GM12801 (cell line): ENCODE results near the gene IP6K3.

Experiments used
- TF ChIP-seq, protein P1 (sequence below): IDR thresholded peaks from one replicate; pipeline ENCODE4 v1.5.1; 2011; ENCODE audit warnings: control low read depth; ENCODE audit not compliant: insufficient read length; ENCODE audit errors: extremely low read depth

Gene IP6K3

GRCh38 chr6:33704215-33705066 is 42.3 kb downstream of the IP6K3 start:
- TF ChIP-seq, protein P1, sequence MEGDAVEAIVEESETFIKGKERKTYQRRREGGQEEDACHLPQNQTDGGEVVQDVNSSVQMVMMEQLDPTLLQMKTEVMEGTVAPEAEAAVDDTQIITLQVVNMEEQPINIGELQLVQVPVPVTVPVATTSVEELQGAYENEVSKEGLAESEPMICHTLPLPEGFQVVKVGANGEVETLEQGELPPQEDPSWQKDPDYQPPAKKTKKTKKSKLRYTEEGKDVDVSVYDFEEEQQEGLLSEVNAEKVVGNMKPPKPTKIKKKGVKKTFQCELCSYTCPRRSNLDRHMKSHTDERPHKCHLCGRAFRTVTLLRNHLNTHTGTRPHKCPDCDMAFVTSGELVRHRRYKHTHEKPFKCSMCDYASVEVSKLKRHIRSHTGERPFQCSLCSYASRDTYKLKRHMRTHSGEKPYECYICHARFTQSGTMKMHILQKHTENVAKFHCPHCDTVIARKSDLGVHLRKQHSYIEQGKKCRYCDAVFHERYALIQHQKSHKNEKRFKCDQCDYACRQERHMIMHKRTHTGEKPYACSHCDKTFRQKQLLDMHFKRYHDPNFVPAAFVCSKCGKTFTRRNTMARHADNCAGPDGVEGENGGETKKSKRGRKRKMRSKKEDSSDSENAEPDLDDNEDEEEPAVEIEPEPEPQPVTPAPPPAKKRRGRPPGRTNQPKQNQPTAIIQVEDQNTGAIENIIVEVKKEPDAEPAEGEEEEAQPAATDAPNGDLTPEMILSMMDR: no peak

GRCh38 chr6:33702345-33702977 is 44.2 kb downstream of the IP6K3 start:
- TF ChIP-seq, protein P1: no peak

- TF ChIP-seq, protein P1: no peak
Observed at GRCh38 chr6:33700391-33701050, 46.2 kb downstream of the IP6K3 start.

GRCh38 chr6:33699739-33700138 is 47.0 kb downstream of the IP6K3 start:
- TF ChIP-seq, protein P1: no peak

GRCh38 chr6:33699131-33699530 is 47.6 kb downstream of the IP6K3 start:
- TF ChIP-seq, protein P1: no peak

GRCh38 chr6:33698494-33698893 is 48.2 kb downstream of the IP6K3 start:
- TF ChIP-seq, protein P1: no peak

DNA sequence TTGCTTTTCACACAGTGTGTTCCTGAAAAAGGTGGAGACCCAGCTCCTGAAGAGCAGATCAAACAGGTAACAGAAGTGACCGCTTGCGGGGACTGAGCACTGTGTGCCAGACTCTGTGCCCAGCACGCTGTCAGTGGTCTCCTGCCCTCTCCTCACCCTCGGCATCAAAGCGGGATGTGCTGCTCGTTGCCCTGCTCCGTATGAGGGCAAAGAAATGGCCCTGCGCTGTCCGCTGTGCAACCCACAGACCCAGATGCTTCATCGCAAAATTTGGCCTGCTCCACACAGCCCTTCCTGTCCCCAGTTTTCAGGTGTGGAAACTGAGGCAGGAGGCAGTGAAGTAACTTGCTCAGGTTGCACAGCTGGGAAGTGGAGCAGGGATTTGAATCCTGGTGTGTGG is 48.9 kb downstream of the IP6K3 start:
- TF ChIP-seq, protein P1: no peak
